Prostate gland (tissue), 2 donors: ENCODE results near the gene UNC13D.

Source experiments
- CTCF ChIP-seq, 4 experiments: fragments of 200-600 bp in 2 of 4; fragments of 450-650 bp in 2 of 4; sonication (generic) in 2 of 4; IDR thresholded peaks; 1 replicate in 3 of 4; 2 replicates in 1 of 4; pipeline ENCODE4 v1.5.1; 2016 to 2019; ENCODE audit warnings: antibody characterized with exemption in 4 of 4, mild to moderate bottlenecking in 2 of 4, moderate library complexity in 2 of 4
- POLR2A ChIP-seq: fragments of 450-650 bp; IDR thresholded peaks from one replicate; pipeline ENCODE4 v1.6.1; 2016; ENCODE audit warnings: antibody characterized with exemption, mild to moderate bottlenecking

- no peak for TF ChIP-seq CTCF (IDR thresholded peaks at IDR 0.05)
- TF ChIP-seq POLR2A: no peak
These were observed 27.5 kb downstream of the UNC13D start for GRCh38 chr17:75816693-75817092.
